GM21515 (cell line): ENCODE measurements around the gene MN1.
"Not testable (repeated sequence)": the region's sequence is repeated elsewhere in the genome, so short reads cannot be mapped to it uniquely, and the experiment has no call there.

Experiments
- ATAC-seq: cut with Tn5 transposase; IDR thresholded peaks from one replicate; pipeline ENCODE4 v1.9.1; 2021; ENCODE audit not compliant: unreplicated experiment

MN1 gene

GRCh38 chr22:27745809-27746208, 55.7 kb downstream of the MN1 start:
- ATAC-seq: no peak

- ATAC-seq: no peak
Observed at GRCh38 chr22:27745154-27745553, 56.4 kb downstream of the MN1 start.

DNA sequence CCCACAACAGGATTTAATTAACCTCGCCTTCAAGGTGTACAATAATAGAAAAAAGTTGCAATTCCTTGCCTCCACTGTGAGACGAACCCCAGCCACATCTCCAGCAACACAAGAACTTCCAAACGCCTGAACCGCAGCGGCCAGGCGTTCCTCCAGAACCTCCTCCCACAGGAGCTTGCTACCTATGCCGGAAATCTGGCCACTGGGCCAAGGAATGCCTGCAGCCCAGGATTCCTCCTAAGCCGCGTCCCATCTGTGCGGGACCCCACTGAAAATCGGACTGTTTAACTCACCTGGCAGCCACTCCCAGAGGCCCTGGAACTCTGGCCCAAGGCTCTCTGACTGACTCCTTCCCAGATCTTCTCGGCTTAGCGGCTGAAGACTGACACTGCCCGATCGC, 57.5 kb downstream of the MN1 start:
- not testable (repeated sequence) for ATAC-seq

DNA sequence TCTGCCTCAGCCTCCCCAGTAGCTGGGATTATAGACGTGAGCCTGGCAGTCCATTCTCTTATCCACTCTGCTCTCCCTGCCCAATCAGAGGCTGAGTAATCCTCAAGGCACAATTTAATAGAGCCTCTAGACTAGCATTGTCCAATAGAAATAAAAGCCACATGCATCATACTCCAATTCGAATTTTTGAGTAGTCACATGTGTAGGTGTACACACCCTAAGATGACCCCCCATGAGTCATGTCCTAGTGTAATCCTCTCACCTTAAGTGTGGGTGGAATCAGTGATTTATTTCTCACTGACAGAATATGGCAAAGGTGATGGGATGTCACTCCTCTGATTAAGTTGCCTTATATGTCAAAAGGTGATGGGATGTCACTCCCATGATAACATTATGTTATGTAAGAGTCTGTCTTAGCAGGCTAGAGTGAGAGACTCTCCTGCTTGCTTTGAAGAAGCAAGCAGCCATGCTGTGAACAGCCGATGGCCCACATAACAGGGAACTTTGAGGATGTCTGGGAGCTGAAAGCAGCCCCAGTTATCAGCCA, 61.3 kb downstream of the MN1 start:
- no peak for ATAC-seq

GRCh38 chr22:27737521-27737920, 64.0 kb downstream of the MN1 start:
- no peak for ATAC-seq

DNA sequence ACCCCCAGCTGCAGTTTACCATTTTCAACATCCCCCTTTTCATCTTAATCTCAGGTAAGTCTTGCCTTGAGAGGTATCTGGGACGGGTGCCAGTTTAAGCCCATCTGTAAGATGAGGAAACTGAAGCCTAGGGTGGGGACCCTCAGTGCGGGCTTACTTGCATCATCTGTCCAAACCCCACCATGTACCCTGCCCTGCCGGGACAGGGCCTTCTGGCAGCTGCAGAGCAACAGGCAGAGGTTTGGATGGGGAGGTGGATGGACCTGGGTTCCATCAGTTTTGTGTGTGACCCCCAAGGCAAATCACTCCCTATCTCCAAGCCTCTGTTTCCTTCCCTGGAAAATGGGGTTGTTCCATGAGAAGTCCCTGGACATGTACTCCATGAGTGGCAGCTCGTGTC, 67.5 kb downstream of the MN1 start:
- ATAC-seq: no peak

DNA sequence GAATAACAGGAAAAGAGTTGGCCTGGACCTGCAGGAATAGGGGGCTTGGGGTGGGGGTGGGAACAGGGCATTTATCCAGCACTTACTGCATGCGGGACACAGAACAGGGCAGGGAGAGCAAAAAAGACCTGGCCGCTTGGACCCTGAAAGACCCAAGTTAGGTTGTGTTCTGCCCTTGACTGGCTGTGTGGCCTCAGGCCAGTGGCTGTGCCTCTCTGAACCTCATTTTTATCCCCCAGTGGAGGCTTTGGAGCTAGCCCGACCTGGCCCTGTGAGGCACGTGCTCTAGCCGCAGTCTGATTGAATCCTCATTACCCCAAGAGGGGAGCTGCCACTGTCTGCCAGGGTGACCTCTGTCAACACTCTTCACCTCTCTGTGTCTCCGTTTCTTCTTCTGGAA, 68.7 kb downstream of the MN1 start:
- no peak for ATAC-seq

DNA sequence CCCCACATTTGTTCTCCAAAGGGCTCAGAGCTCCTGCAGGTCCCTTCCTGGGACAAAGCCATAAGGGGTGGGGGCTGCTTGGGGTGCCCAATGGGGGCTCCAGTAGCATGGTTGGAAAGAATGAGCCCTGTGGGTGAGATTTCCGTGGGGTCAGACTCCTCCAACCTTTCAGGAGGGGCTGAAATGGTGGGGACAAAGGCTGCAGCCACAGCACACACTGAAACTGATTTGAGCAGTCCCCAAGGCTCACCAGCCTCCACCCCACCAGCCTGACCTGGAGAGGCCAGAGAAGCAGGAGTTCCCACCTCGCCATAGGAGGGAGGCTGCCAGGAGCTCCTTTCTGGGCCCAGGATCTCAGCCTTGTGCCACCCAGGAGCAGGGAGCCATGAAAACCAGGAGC, 69.2 kb downstream of the MN1 start:
- ATAC-seq: no peak

DNA sequence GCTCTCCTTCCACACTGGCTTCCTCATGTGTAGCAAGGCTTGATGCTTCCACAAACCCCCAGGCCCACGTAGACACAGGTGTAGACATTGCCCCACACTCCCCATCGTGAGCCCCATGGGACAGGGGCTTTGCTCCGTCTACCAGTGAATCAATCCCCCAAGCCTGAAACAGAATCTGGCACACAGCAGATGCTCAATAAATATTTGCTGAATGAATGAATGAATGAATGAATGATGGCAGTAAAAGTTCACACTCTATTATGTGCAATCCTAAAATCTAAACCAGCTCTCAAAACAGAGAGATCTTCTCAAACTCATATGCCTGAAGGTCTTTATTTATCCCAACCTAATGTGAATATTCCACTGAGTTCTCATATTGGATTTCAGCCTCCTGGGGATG, 69.9 kb downstream of the MN1 start:
- ATAC-seq: no peak

DNA sequence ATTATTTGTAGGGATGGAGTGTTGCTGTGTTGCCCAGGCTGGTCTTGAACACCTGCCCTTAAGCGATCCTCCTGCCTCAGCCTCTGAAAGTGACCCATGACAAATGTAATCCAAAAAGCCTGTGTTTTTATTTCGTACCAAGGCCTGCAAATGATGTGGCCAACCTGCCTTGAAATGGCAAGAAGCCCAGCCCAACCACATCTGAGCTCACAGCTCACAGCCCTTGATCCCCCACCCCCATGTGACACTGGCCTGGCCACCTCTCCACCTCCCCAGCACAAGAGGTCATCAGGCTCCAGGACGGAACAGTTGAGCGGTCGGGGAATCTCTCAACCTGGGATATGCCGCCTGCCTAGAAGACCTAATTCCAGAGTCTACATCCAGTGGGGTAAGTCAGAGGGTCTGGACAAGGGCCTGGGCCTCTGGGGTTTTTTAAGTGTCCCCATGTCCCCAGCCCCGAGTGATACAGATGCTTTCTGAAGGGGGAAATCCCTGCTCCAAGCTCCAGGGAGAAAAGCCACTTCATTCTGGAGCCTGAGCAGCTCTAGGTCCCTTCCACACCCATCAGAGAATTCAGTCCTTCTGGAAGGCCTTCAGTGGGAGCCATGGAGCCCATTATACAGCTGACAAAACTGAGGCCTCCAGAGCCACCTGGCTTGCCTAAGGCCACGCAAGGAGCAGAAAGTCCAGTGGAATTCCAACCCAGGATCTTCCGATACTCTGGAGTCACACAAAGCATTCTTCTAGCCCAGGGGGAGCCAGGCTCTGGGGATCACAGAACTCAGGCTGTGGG, 70.7 kb downstream of the MN1 start:
- ATAC-seq: no peak

DNA sequence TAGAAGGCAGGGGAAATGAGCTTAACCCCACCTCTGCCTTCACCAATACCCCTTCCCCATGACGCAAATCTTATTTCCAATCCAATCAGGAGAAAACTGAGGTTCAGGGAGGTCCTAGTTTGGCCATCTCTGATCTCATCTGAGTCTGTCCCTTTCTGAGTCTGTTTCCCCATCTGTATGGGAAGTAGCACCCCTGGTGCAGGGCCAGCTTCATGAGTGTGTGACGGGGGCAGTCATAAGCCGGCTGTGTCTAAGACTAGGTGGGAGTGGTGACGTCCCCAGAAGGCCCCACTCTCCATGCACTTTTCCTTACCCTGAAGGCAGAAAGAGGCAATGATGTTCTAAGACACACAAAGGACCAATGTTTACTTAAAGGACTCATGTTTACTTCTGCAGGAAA, 72.3 kb downstream of the MN1 start:
- no peak for ATAC-seq

GRCh38 chr22:27727673-27728451, 73.7 kb downstream of the MN1 start:
- no peak for ATAC-seq

- no peak for ATAC-seq
Observed at GRCh38 chr22:27726686-27727449, 74.7 kb downstream of the MN1 start.

GRCh38 chr22:27726331-27726685, 75.2 kb downstream of the MN1 start:
- ATAC-seq: no peak

GRCh38 chr22:27725661-27726060, 75.9 kb downstream of the MN1 start:
- no peak for ATAC-seq

DNA sequence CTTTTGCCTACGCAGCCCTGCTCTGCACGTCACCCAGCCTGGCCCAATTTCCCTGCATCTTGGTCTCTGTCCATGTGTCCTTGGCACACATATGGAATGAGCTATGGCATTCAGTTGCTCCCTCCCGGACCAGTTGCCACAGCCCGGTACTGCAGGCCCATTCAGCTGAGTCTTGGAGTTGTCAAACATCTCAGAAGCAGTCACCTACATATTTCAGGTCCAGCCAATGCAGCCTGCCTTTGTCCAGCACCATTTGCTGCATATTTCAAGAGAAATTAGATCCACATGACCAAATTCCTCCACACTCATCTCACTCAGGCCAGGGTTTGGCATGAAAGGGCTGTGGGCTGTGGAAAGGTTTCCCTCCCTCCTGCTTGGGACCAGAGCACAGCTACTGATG, 76.8 kb downstream of the MN1 start:
- no peak for ATAC-seq

- no peak for ATAC-seq
Observed at GRCh38 chr22:27724157-27724556, 77.4 kb downstream of the MN1 start.

DNA sequence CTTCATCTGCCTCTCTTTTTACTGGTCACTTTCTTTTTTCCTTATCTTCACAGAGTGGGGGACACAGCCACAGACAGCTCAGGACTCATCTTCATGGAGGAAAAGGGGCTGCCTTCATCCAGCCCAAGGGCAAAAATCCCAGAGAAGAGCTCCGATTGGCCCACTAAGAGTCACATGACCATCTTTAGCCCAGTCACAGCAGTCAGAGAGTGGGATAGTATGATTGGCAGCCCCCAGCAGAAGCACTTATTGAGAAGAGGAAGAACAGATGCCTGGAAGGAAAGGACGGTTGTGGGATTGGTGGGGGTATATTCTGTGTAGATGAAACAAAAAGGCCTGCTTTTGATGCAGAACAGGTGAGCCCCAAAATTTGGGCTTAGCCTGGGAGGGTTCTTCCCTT, 77.8 kb downstream of the MN1 start:
- ATAC-seq: no peak

- ATAC-seq: no peak
Observed at GRCh38 chr22:27723158-27723557, 78.4 kb downstream of the MN1 start.

- ATAC-seq: no peak
Observed at GRCh38 chr22:27720860-27721259, 80.7 kb downstream of the MN1 start.

GRCh38 chr22:27719535-27720227, 81.9 kb downstream of the MN1 start:
- ATAC-seq: no peak
